ENCODE results near the gene TTLL13.

GRCh38 chr15:90227816-90228772, 21.3 kb upstream of the TTLL13 start:
- TF ChIP-seq POLR2A (IDR thresholded peaks at IDR 0.05) (no peak), CTCF (IDR thresholded peaks at IDR 0.05) (no peak), EP300 (IDR thresholded peaks at IDR 0.05) (no peak), POLR2AphosphoS5 (IDR thresholded peaks at IDR 0.05) (no peak)
